Naive thymus-derived CD8-positive, alpha-beta T cell (primary cell): ENCODE measurements around the gene ZBTB7A. TPM values are rescaled to one million over a fixed set of nuclear protein-coding genes. Genes with fewer than 3 reads are reported as not detected.
A peak's percentile ranks its signal among the peaks of the same experiment; 100 is the strongest.

Source experiments
- ATAC-seq, 2 donors: fragments of 150-1000 bp; cut with Tn5 transposase in 1 of 2; sonication (Bioruptor Pico), chemical (Tn5 transposase) in 1 of 2; 1 replicate in 1 of 2; 2 replicates in 1 of 2; pipeline ENCODE4 v1.10.0; 2021; ENCODE audit warnings: mild to moderate bottlenecking in 2 of 2, moderate library complexity in 2 of 2
- POLR2A ChIA-PET: fragments of 350-600 bp; sonication (Branson Sonifier 250); formaldehyde crosslinking; loops from one replicate; lab custom pipeline; 2021; ENCODE audit warnings: antibody characterized with exemption; lab: Charles Lee
- DNase-seq, 10 donors: peaks; one replicate each; pipeline versions ENCODE4 v3.0.0 to v3.0.0-alpha.2; 2020 to 2022
- H3K27ac Mint-ChIP-seq, 10 donors: one replicate each; pipeline ENCODE4 v1.8.0; 2020 to 2022; ENCODE audit warnings: mild to moderate bottlenecking in 10 of 10, mixed read lengths in 10 of 10, moderate library complexity in 4 of 10, inconsistent platforms in 1 of 10
- H3K27me3 Mint-ChIP-seq, 5 donors: one replicate each; pipeline ENCODE4 v1.8.0; 2021 to 2022; ENCODE audit warnings: mixed read lengths in 5 of 5
- H3K36me3 Mint-ChIP-seq, 3 donors: one replicate each; pipeline ENCODE4 v1.8.0; 2020 to 2022; ENCODE audit warnings: mixed read lengths in 3 of 3, mild to moderate bottlenecking in 2 of 3, inconsistent platforms in 1 of 3
- H3K4me1 Mint-ChIP-seq, 4 donors: one replicate each; pipeline ENCODE4 v1.8.0; 2021 to 2022; ENCODE audit warnings: mixed read lengths in 4 of 4
- H3K4me3 Mint-ChIP-seq, 10 donors: one replicate each; pipeline ENCODE4 v1.8.0; 2020 to 2022; ENCODE audit warnings: mild to moderate bottlenecking in 10 of 10, mixed read lengths in 10 of 10, moderate library complexity in 6 of 10, inconsistent platforms in 1 of 10
- H3K9me3 Mint-ChIP-seq, 9 donors: one replicate each; pipeline ENCODE4 v1.8.0; 2020 to 2022; ENCODE audit warnings: mixed read lengths in 9 of 9, mild to moderate bottlenecking in 3 of 9, inconsistent platforms in 1 of 9, moderate library complexity in 1 of 9
- polyA plus RNA-seq, 3 donors: library from polyadenylated mRNA; unstranded; fragments of 300-500 nt; fragmentation: Illumina TruSeq; gene quantifications; one replicate each; pipeline ENCODE4 v1.2.3, GENCODE V29; 2021
- total RNA-seq, 8 experiments: library from RNA in 2 of 8; stranded (reverse) in 2 of 8; gene quantifications; one replicate each; pipeline ENCODE4 v1.2.3 and lab custom pipeline; 2021 to 2026

The ZBTB7A gene
- total and polyA plus RNA-seq, 5 experiments from 2014 or later: 31.3 to 59.9 (median 52.2) TPM

GRCh38 chr19:4102339-4103079 lies 35.8 kb upstream of the ZBTB7A start:
- no peak for ATAC-seq
- DNase-seq: no peak
- H3K4me1 Mint-ChIP-seq: peaks cover 18 to 40% (median 32%) of the 10 kb centered on the region in 4 donors
- no peak overlapping the region for H3K27ac Mint-ChIP-seq
- H3K4me3 Mint-ChIP-seq: no peak overlapping the region
- peaks cover 0 to 2% (median 0%) of the 10 kb centered on the region in 9 donors for H3K9me3 Mint-ChIP-seq
- H3K36me3 Mint-ChIP-seq: peaks cover 0 to 24% (median 9%) of the 10 kb centered on the region in 3 donors
- no peaks in the 10 kb centered on the region for H3K27me3 Mint-ChIP-seq
- POLR2A ChIA-PET: interaction anchor here (1.2 to 1.3 kb wide), 2 partner anchors 40 to 115 kb away, joined by 3 to 7 read pairs; no protein-coding TSS in a partner anchor

GRCh38 chr19:4101496-4101770 lies 34.7 kb upstream of the ZBTB7A start:
- H3K4me1 Mint-ChIP-seq: peaks cover 14 to 33% (median 24%) of the 10 kb centered on the region in 4 donors
- POLR2A ChIA-PET: interaction anchor here (1.2 to 1.3 kb wide), 2 partner anchors 39 to 114 kb away, joined by 3 to 7 read pairs; no protein-coding TSS in a partner anchor
- no peak overlapping the region for H3K27ac Mint-ChIP-seq
- no peak overlapping the region for H3K4me3 Mint-ChIP-seq
- H3K36me3 Mint-ChIP-seq: peaks cover 0 to 28% (median 8%) of the 10 kb centered on the region in 3 donors
- no peak for DNase-seq
- no peaks in the 10 kb centered on the region for H3K27me3 Mint-ChIP-seq
- peaks cover 0 to 2% (median 0%) of the 10 kb centered on the region in 9 donors for H3K9me3 Mint-ChIP-seq
- ATAC-seq: no peak

GRCh38 chr19:4100647-4101495 lies 34.2 kb upstream of the ZBTB7A start:
- H3K4me3 Mint-ChIP-seq: no peak overlapping the region
- no peaks in the 10 kb centered on the region for H3K27me3 Mint-ChIP-seq
- ATAC-seq (no peak), DNase-seq (no peak)
- peaks cover 0 to 2% (median 0%) of the 10 kb centered on the region in 9 donors for H3K9me3 Mint-ChIP-seq
- H3K4me1 Mint-ChIP-seq: peaks cover 14 to 28% (median 20%) of the 10 kb centered on the region in 4 donors
- H3K36me3 Mint-ChIP-seq: peaks cover 0 to 30% (median 8%) of the 10 kb centered on the region in 3 donors
- POLR2A ChIA-PET: interaction anchor here (0.8 to 1.3 kb wide), 3 partner anchors 12 to 113 kb away, joined by 3 to 7 read pairs (median 4); no protein-coding TSS in a partner anchor
- peak overlapping the region in 4 of 10 donors; percentile 16 to 86 (median 70) for H3K27ac Mint-ChIP-seq

DNA sequence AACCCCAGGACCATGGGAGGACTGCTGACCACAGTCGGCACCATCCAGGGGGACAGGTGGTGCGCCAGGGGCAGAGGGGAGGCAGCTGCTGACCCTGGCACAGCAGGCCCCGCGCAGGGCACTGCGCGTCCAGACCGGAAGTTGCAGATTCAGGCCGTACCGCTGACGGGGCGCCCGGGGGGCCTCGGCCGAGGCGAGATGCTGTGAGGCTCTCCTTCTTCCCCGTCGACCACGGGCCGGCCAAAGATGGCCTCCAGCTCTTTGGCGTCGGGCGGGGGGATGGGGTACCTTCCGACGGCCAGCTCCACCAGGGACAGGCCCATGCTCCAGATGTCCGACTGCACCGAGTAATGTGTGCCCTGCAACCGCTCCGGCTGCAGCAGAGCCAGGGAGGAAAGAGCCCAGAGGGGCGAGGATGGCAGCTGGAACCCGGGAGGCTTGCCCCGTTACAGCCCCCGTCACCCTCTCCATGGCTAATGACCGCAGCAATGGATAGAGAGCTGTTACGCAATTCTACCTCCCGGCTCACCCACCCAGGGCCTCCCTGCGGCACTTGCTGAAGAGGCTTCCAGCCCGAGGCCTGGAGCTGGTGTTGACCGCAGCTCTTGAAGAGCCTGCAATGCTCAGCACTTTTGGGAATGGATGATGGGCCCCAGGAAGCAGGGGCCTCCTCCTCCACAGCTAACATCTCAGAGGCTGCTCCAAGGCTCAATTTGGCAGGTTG lies 32.5 kb upstream of the ZBTB7A start:
- POLR2A ChIA-PET: interaction anchor here (0.7 to 2.4 kb wide), 5 partner anchors 8 to 92 kb away, joined by 3 to 13 read pairs (median 4); partner anchors contain the start of gene PIAS4

GRCh38 chr19:4098493-4098892 lies 31.8 kb upstream of the ZBTB7A start:
- no peak overlapping the region for H3K27ac Mint-ChIP-seq
- H3K4me3 Mint-ChIP-seq: no peak overlapping the region
- H3K4me1 Mint-ChIP-seq: peaks cover 0 to 7% (median under 1%) of the 10 kb centered on the region in 4 donors
- no peaks in the 10 kb centered on the region for H3K27me3 Mint-ChIP-seq
- POLR2A ChIA-PET: interaction anchor here (0.7 to 2.4 kb wide), 5 partner anchors 9 to 91 kb away, joined by 3 to 13 read pairs (median 4); partner anchors contain the start of gene PIAS4
- ATAC-seq (no peak), DNase-seq (no peak)
- peaks cover 0 to 34% (median 8%) of the 10 kb centered on the region in 3 donors for H3K36me3 Mint-ChIP-seq
- no peaks in the 10 kb centered on the region for H3K9me3 Mint-ChIP-seq

More for the DNA sequence above, 32.5 kb upstream of the ZBTB7A start:
- H3K4me3 Mint-ChIP-seq: no peak overlapping the region
- H3K27ac Mint-ChIP-seq: no peak overlapping the region
- peaks cover under 1 to 11% (median 4%) of the 10 kb centered on the region in 4 donors for H3K4me1 Mint-ChIP-seq
- no peak for ATAC-seq
- no peaks in the 10 kb centered on the region for H3K9me3 Mint-ChIP-seq
- DNase-seq: no peak
- H3K36me3 Mint-ChIP-seq: peaks cover 0 to 30% (median 8%) of the 10 kb centered on the region in 3 donors
- no peaks in the 10 kb centered on the region for H3K27me3 Mint-ChIP-seq

GRCh38 chr19:4097501-4097900 lies 30.8 kb upstream of the ZBTB7A start:
- DNase-seq: no peak
- peaks cover 0 to 35% (median 8%) of the 10 kb centered on the region in 3 donors for H3K36me3 Mint-ChIP-seq
- ATAC-seq: no peak
- H3K27ac Mint-ChIP-seq: peak overlapping the region in 1 of 10 donors; percentile 52
- peaks cover 0 to 7% (median 1%) of the 10 kb centered on the region in 4 donors for H3K4me1 Mint-ChIP-seq
- POLR2A ChIA-PET: interaction anchor here (0.5 to 2.4 kb wide), 5 partner anchors 8 to 65 kb away, joined by 3 to 13 read pairs (median 4); no protein-coding TSS in a partner anchor
- no peak overlapping the region for H3K4me3 Mint-ChIP-seq
- no peaks in the 10 kb centered on the region for H3K9me3 Mint-ChIP-seq
- no peaks in the 10 kb centered on the region for H3K27me3 Mint-ChIP-seq

DNA sequence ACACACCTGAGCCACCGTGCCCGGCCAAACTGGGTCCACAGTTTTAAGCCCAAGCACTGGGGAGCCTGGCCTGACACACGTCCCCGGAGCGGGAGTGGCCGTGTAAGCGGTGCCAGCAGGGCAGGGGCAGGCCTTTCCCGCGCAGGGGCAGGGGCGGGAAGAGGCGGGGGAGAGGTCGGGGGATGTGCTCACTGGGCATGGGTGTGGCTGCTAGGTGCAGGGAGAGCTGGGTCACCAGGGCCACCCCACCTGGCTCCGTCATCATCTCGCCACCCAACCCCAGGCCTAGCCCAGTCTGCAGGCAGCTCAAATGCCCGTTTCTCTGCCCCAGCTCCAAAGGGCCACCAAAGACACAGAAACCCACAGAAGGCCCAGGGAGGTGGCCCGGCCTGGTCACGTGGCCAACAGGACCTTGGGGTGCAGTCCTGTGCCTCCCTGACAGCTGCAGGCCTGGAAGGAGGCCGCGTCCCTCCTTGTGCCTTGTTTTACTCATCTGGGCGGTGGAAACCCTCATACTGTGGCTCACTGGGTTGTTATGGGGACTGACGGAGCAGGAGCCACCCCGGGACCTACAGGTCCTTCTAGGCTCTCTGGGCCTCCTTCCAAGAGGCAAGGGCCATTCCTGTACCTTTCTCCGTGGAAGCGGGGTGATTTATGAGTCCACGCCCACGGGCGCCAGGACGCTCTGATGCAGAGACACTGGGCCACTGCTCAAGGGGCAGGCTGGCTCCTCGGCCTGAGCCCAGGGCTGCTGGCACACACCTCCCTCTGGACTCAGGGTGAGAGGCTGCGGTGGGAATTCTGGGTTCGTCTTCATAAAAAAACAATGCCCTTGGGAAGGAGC lies 29.6 kb upstream of the ZBTB7A start:
- peak overlapping the region in 3 of 10 donors; percentile 11 to 37 (median 36) for H3K27ac Mint-ChIP-seq
- no peak for ATAC-seq

GRCh38 chr19:4095488-4095844 lies 28.8 kb upstream of the ZBTB7A start:
- DNase-seq (no peak), ATAC-seq (no peak)
- Mint-ChIP-seq H3K4me1 (peaks cover 0 to 7% (median 1%) of the 10 kb centered on the region in 4 donors), H3K4me3 (no peak overlapping the region), H3K36me3 (peaks cover 0 to 28% (median 8%) of the 10 kb centered on the region in 3 donors), H3K9me3 (no peaks in the 10 kb centered on the region), H3K27ac (no peak overlapping the region), H3K27me3 (no peaks in the 10 kb centered on the region)
- POLR2A ChIA-PET: interaction anchor here (1.7 to 5.0 kb wide), 2 partner anchors 9 to 12 kb away, joined by 6 to 32 read pairs; no protein-coding TSS in a partner anchor

More for the DNA sequence above, 29.6 kb upstream of the ZBTB7A start:
- Mint-ChIP-seq H3K36me3 (peaks cover 0 to 33% (median 8%) of the 10 kb centered on the region in 3 donors), H3K4me3 (no peak overlapping the region), H3K9me3 (no peaks in the 10 kb centered on the region), H3K4me1 (peaks cover 0 to 7% (median 1%) of the 10 kb centered on the region in 4 donors), H3K27me3 (no peaks in the 10 kb centered on the region)
- POLR2A ChIA-PET: interaction anchor here (1.0 to 5.0 kb wide), 4 partner anchors 9 to 111 kb away, joined by 5 to 32 read pairs (median 6); partner anchors contain the start of gene EEF2
- DNase-seq: no peak

DNA sequence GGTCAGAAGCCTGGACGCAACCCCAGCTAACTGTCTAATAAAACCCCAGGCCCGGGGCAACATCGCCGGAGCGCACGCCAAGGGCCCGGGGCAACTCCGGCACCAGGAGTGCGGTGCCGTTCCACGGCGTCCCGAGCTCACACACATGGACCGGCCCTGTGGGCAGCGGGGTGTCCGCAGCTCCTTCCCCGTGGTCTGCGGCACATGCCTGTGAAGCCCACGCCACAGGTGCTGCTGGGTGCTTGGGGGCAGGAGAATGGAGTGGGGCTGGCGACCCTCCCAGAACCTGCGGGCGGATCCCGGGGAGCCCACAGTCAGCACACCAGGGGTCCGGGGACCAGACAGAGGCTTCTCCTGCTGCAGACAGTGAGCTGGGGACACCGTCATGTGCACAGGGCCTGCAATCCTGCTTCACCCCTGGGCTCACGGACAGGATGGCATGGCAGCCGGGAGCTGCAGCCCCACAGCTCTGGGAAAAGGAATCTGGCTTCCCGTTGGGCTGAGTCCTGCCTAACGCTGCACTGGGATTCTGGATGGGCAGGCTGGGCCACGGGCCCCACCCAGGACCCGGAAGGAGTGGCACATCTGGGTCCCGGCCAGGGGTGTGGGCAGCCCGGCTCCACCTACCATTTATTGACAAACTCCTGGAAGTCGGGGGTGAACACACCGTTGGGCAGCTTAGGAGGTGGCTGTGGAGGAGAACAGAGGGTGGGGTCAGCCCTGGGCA lies 28.2 kb upstream of the ZBTB7A start:
- no peak for ATAC-seq
- POLR2A ChIA-PET: interaction anchor here (1.2 to 5.0 kb wide), 3 partner anchors 10 to 28 kb away, joined by 3 to 32 read pairs (median 6); partner anchors contain the start of gene ZBTB7A

GRCh38 chr19:4094291-4094690 lies 27.6 kb upstream of the ZBTB7A start:
- no peak overlapping the region for H3K27ac Mint-ChIP-seq
- ATAC-seq: no peak
- H3K36me3 Mint-ChIP-seq: peaks cover 0 to 21% (median 6%) of the 10 kb centered on the region in 3 donors
- DNase-seq: no peak
- POLR2A ChIA-PET: interaction anchor here (1.2 to 5.0 kb wide), 3 partner anchors 10 to 28 kb away, joined by 3 to 32 read pairs (median 6); partner anchors contain the start of gene ZBTB7A
- H3K27me3 Mint-ChIP-seq: no peaks in the 10 kb centered on the region
- H3K9me3 Mint-ChIP-seq: no peaks in the 10 kb centered on the region
- peaks cover 3 to 12% (median 9%) of the 10 kb centered on the region in 4 donors for H3K4me1 Mint-ChIP-seq
- H3K4me3 Mint-ChIP-seq: no peak overlapping the region

More for the DNA sequence above, 28.2 kb upstream of the ZBTB7A start:
- Mint-ChIP-seq H3K4me1 (peaks cover 0 to 8% (median 3%) of the 10 kb centered on the region in 4 donors), H3K27ac (no peak overlapping the region), H3K9me3 (no peaks in the 10 kb centered on the region), H3K27me3 (no peaks in the 10 kb centered on the region), H3K36me3 (peaks cover 0 to 23% (median 6%) of the 10 kb centered on the region in 3 donors), H3K4me3 (no peak overlapping the region)
- DNase-seq: no peak
